GM18909 (cell line): Measurements from ENCODE around the gene L3MBTL4.
"Not testable (repeated sequence)": the region's sequence is repeated elsewhere in the genome, so short reads cannot be mapped to it uniquely, and the experiment has no call there.

Experiments used
- ATAC-seq: cut with Tn5 transposase; IDR thresholded peaks from one replicate; pipeline ENCODE4 v1.9.1; 2021; ENCODE audit warnings: mild to moderate bottlenecking; ENCODE audit not compliant: unreplicated experiment, poor library complexity

The L3MBTL4 gene

DNA sequence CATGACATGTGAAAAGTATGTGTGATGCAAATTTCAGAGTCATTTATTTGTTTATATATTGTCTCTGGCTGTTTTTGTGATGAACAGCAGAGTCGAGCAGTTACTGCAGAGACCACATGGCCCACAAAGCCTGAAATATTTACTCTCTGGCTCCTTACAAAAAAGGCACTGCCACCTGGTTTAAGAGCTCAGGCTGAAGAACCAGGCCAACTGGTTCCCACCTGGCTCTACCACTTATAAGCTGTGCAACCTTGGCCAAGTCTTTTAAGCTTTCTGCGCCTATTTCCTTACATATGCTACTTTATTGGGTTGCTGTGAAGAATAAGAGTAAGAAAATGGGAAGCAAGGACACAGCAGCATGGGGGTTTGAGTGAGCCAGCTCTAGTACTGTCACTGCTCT, 207.6 kb downstream of the L3MBTL4 start:
- ATAC-seq = no peak

DNA sequence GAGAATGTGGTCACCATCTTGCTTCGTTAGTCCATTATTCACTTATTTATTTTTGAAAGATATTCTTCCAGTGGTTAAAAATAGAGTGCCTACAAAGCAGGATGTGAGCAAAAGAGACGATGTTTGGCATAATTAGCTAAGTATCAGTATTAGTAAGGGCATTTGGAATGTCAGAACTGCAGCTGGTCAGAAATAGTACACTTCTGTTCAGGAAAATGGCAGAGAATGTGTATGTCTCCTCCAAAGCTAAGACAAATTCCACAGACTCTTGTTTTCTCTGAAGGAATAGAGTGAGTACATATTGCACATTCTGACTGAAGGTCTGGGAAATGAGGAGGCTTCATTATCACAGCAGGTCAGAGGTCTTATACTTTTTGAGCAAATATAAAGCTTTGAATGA, 209.0 kb downstream of the L3MBTL4 start:
- ATAC-seq = no peak

DNA sequence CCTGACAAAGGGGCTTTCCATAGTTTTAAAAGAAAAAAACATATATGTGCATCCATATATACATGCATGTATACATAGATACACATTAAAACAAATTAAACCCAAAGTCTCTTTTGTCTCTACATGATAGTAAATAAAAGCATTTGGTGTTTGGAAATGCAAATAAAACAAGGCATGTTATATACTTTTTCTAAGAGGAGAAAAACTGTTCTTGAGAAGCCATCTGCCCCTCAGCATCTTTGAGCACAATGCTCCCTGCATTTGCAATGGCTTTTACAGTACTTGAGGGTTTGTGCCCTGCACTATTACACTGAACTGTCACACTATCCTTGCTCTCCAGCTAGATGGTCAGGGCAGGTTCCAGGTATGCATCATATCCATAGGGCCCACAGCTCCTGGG, 210.2 kb downstream of the L3MBTL4 start:
- ATAC-seq = no peak

DNA sequence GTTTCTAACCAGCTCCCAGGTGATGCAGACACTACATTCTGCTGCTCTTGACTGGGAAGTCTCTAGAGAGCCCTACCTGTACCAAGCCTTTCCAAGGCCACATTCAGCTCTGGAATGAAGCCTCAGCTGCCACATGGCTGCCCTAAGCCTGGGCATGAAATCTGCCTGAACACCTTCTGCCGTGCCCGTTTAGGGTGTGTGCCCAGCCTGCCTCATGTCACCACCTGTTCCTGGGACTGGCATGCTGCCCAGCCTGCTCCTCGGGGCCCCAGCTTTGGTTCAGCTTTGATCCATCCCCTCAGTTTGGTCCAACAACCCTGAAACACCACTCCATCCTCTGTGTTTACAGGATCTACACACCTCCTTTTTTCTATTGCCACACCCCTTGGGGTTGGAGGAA, 210.9 kb downstream of the L3MBTL4 start:
- ATAC-seq = no peak

DNA sequence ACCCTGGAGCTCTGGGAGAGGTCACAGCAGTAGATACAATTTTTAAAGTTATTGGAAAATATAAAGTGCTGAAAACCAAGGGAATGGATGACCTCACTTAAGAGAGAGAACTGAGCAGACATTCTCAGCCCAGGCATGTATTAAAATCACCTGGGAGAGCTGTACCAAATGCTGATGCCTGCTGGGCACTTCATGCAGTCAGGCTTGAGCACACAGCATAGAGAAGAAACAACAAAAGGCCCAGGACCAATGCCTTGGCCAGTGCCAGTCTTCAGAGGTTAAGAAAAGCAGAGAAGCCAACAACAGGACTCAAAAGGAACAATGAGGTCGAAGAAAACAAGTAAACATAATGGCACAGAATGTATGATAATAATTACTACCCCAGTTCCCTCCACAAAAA, 211.8 kb downstream of the L3MBTL4 start:
- no peak for ATAC-seq

DNA sequence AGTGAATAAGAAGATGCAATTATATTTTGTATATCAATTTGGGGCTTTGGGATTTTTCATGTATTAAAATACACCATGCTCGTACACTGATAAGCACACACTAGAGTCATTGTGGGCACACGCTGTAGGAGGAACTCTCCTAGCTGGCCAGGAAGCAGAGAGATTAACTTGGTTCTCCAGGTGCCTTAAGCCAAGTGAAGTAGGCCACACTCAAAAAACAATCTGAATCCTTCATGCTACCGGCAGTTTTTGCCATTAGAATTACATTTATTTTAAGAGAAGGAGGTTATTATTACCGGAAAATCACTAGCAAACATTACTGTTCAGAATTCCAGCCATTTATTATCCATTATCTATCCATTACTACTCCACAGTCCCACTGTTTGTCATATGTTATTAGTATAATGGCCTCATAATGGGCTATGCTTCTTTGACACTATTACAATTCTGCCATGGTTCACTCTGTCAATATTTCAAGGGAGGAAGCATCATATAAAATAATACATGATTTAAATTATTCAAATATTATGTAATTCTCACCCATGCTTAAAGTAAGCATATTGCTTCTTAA, 214.4 kb downstream of the L3MBTL4 start:
- no peak for ATAC-seq

DNA sequence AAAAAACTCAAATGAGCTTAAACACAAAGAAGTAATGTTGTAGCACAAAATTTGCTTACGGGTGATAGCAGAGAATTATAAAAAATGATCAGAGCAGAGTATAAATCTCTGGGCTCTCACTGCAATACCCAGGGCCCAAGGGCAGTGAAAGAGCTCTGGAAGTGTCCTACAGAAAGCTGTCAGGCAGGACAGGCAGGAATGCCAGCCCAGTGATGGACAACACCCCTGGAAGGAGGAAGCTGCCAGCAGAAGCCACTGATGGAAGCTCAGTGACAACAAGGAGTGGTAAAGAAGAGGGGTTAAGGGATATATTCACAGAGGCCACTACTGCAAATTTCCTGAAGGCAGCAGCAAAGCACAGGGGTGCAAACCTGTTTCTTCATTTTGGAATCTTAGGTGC, 214.9 kb downstream of the L3MBTL4 start:
- ATAC-seq = no peak

DNA sequence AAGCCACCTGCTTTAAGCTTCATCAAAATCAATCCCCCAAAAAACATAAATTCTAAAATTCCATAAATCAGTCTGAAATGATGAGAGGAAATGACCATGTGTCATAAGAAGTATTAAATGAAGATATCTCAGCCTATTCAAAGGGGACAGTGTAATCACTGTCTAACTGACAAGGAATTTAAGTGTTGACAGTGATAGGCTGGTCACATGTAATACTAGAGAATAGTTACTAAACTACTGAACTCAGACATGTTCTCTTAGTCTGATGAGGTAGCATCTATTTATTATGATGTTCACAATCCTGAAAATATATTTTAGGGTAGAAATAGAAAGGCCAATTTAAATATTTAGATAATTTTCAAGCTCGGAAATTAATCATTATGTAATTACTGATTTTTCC, 216.1 kb downstream of the L3MBTL4 start:
- no peak for ATAC-seq

DNA sequence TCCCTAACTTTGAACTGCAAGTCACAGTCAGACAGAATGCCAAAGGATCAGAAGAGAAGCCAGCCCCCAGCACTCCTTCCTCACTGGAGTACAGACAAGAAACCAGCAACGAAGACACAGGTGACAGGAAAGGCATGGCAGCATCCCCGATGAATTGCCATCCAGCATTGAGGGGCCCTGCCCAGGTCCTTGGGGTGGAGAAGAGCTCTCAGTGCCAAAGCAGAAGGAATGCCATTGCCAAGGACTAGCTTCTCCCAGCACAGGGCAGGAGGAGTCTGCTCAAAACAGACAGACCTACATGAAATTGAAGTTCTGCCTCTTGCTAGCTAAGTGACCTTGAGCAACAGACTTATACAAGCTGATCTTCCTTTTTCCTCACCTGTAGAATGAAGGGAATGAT, 220.1 kb downstream of the L3MBTL4 start:
- ATAC-seq = no peak

DNA sequence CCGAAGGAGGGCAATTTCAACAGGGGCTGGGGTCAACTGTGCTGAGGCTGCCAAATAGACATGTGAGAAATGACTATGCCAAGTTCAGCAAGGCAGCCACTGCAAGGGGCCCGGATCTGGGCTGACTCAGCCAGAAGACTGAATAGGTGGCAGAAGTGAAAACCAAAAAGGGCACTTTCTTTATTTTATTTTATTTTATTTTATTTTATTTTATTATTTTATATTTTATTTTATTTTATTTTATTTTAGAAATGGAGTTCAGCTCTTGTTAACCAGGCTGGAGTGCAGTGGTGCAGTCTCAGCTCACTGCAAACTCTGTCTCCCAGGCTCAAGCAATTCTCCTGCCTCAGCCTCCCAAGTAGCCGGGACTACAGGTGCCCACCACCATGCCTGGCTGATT, 228.9 kb downstream of the L3MBTL4 start:
- ATAC-seq = not testable (repeated sequence)

DNA sequence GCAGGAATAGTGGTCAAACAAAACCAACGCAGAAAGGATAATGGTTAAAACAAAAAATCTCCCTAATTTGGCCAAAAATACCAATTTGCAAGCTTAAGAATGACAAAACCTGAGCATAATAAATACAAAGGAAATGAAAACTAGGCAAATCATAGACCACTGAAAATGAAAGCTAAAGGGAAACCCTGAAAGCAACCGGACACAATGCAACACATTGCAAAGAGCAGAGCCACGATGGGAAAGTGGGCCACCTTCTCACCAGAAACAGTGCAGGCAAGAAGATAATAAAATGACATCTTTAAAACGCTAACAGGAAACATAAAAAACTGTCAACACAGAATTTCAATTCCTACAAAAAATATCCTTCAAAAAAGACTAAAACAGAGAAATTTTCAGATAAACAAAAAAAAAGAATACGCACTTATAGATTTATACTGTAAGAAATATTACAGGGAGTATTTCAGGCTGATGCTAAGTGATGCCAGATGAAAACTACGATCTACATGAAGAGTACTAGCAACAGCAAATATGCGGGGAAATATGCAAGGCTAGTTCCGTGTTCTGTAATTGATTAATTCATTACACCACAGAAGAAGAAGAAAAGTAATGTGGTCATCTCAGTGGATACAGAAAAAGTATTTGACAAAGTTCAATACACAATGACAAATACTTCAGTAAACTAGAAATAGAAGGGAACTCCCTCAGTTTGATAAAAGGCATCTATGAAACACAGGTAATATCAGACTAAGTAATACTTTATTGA, 239.5 kb downstream of the L3MBTL4 start:
- no peak for ATAC-seq

DNA sequence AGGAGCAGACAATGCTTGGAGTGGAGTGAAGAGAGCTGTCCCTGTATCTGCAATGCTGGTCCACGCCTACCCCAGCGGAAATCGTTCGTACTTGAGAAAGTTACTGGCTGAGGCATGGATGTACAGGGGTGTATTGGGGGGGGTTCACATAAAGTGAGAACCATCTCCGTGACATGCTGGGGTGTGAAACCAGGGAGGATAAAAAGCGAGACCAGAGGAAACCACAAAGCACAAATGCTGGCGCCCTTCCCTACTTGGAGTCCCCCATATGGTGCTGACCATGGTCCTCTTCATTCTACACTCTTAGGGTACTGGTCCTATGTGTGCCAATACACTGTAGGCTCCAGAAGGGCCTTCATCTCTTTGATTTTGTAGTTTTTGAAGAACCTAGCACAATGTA, 244.1 kb downstream of the L3MBTL4 start:
- no peak for ATAC-seq

DNA sequence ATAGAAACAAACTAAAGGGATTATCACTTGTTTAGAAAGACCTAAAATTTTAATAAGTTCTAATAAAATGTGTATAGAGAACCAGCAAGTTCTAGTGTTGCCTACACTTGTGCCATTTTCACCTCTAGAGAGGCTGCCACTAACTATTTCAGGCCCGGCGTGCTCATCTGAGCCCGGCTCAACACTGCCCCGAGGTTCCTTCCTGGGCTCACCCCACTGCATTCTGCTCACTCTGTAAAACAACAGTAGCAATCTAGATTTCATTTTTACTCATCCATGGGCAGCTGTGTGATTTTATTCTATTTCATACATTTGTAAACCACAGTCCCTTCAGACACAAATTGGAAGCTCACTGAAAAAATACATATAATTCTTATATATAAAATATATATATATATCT, 253.2 kb downstream of the L3MBTL4 start:
- ATAC-seq = no peak

DNA sequence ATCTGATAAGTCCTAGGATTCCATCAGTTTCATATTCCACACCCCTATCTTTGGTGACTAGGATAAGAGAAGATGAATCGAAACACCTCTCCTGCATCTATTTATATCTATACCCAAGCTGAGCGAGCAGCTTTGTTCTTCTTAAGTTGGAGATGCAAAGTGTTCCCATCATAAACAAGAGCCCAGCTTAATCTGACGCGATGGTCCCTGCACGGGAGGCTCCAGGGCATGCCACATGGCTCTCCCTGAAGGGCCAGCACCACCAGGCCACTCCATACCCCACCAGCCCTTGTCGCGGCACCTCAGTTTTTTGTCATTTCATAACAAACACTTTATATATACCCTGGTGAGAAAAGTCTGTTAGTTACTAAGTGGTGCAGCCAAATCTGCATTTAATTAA, 255.3 kb downstream of the L3MBTL4 start:
- ATAC-seq = no peak

DNA sequence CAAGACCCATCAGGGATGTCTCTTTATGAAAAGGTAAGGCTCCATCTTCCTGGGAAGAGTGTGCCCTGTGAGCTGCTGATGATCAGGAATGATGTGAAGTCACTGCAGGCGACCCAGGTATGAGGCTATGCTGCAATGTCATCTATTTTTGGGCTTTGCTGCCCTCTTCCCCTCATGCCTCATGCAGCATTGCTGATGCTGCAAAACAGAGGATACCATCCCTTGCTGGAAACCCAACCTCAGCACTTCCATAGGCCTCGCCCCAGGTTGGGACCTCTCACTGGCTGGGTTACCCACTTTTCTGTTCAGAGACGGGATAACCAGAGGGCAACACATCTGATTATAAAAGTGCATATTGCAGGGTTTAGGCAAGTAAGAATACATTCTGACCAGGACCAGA, 255.8 kb downstream of the L3MBTL4 start:
- ATAC-seq = no peak

DNA sequence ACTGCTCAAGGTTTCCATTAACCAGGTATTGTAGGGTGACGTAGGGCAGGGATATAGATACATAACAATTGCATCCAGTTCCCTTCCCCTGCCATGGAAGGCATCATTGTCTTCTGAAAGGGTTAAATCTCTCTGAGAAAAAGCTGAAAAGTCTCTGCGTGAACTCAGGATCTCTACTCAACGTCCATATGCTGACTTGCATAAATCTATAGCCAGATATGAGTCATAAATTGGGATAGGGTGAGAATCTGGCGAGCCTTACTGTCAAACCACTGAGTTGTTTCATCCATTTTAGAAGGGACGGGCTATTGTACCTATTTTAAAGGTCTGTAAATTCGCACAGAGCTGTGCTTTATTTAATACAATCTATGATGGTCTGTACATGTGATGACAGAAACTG, 258.3 kb downstream of the L3MBTL4 start:
- ATAC-seq = no peak

DNA sequence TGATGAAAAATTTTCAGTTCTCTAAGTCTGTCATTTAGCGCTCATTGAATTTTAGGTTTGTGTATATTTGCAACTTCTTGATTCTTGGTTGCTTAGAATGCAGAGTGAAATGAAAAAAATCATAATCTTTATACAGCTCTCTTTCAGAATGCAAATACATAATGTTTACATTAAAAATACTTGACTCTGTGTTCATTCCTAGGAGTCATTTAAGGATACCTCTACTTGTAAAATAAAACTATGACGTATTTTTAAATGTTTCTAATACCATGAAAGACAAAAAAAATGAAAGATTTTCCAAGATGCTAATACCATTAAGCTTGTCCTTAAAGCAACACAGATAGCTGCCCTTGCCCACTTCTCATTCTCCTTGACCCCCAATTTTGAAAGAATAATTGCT, 259.0 kb downstream of the L3MBTL4 start:
- ATAC-seq = no peak

DNA sequence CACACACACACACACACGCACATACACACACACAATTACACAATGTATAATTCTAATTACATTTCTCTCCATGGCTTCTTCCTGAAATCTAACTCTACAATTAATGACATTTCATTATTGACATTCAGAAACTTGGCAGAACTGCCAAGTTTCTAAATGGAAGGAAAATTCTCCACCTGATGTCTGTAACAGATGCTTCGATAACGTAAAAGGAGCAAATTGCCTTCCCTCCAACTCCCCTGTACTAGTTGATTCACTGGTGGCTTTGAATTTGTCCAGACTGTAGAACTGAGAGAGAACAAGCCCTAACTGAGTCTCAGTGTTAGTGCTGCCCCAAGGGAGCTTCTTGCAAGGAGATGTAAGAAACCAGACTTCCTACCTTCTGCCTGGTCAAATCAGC, 264.3 kb downstream of the L3MBTL4 start:
- no peak for ATAC-seq

DNA sequence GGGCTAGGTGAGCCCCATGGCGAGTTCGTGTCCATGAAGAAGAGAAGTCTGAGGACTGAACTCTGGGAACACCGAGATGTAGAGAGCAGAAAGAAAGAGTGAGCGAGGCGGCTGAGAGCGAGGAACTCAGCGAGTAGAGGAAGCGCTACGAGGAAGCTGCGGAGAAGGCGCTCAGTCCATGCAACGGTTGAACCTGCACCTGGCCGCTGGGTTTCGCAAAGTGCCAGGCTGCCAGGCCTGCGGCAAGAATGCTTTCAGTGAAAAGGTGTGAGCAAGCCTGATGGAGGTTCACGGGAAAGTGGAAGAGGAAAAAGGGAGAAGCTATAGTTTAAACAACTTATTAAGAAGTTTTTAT, 268.4 kb downstream of the L3MBTL4 start:
- no peak for ATAC-seq

DNA sequence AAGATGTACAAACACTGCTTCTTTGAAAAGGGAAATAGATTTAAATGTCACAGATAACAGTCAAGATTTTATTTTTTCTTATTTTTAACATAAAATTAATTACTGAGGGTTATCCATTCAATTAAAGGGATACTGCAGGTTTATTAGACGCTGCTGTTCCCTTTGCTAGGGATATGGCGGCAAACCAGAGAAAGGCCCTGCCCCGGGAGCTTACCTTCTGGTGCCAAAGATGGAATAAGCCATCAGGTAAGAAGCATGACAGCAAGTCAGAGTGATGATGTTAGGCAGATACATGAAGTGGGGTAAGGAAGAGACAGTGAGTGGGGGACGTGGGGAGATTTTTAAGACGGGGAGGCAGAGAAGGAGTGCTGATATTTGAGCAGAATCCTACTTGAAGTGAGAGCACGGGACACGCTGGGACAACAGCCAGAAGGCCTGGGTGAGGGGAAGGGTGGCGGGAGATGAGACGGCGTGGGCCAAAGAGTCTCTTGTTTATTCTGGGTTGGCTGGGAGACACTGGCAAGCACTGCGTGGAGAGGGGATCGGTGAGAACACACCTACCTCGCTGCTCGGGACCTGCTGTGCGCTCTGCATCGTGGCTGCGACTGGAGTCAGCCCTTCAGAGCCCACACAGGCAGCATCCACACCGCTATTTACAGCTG, 268.9 kb downstream of the L3MBTL4 start:
- ATAC-seq = no peak

DNA sequence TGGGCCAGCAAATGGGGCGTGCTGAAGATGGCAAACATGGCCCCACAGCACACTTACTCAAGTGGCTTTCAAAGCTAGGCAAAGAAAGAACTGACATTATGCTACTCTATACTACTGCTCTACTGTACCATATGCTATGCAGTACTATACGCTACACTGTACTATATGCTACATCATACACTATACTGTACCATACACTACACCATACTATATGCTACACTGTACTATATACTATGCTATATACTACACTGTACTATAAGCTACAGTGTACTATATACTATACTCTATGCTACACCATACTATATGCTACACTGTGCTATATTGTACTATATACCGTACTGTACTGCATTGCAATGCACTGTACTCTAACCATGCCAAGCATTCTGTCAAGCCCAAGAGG, 275.7 kb downstream of the L3MBTL4 start:
- ATAC-seq = no peak

DNA sequence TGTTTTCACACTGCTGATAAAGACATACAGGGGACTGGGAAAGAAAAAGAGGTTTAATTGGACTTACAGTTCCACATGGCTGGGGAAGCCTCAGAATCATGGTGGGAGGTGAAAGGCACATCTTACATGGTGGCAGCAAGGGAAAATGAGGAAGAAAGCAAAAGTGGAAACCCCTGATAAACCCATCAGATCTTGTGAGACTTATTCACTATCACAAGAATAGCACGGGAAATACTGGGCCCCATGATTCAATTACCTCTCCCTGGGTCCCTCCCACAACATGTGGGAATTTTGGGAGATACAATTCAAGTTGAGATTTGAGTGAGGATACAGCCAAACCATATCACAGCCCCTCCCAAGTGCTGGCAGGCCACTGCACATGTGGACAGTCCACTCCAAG, 278.8 kb downstream of the L3MBTL4 start:
- not testable (repeated sequence) for ATAC-seq
